Right kidney (tissue), 1 donor: Measurements from ENCODE around the gene MRTFB.
A peak's percentile ranks its signal among the peaks of the same experiment; 100 is the strongest.
"Not testable (repeated sequence)": the region's sequence is repeated elsewhere in the genome, so short reads cannot be mapped to it uniquely, and the experiment has no call there.

Source experiments
- DNase-seq: peaks from one replicate; pipeline ENCODE4 v3.0.0-alpha.2; 2016

Gene MRTFB

DNA sequence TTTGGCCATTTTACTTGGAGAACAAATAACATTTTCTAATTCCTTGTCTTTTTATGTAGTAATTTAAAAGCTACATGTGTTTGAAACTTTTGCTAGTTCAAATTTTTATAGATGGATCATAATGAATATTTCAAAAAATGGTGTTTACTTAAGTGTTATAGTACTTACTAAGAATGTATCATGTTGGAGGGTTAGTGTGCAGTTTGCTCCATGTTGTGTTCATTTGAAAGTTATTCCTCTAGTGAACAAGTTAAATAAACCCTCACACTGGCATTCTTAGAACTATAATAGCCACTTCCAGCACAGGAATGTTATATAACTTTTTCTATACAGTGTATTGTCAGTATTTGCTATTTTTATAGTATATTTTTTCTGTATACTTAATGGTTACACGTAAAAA lies 62.8 kb downstream of the MRTFB start:
- no peak for DNase-seq

DNA sequence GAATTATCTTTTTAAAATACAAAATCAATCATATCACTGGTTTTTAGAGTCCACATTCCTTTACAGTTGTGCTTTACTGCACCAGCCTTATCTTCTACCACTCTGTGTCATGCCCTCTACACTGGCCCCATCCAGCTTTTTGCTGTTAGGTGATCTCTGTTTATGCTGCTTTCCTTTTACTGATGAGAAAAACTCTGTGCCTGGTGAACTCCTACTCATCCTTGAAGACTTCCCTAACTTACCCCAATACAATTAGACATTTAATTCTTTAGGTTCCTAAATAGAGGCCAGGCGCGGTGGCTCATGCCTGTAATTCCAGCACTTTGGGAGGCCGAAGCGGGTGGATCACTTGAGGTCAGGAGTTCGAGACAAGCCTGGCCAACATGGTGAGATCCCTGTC lies 64.6 kb downstream of the MRTFB start:
- DNase-seq = no peak

DNA sequence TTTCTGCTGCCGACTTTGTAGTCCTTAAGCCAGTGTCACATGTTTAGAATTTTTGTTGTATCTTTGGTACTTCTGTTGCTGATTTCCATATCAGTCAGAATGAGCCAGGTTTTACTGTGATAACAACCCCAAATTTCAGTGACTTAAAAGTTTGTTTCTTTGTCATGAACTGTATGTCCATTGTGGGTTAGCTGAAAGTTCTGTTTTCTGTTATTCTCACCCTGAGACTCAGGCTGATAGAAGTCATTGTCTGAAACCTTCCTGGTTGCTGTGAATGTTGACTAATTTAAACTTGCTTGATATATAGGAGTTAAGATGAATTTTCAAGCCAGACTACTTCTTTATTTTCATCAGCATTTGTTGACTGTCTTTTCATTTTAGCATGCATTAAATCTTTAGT lies 68.8 kb downstream of the MRTFB start:
- DNase-seq = no peak

DNA sequence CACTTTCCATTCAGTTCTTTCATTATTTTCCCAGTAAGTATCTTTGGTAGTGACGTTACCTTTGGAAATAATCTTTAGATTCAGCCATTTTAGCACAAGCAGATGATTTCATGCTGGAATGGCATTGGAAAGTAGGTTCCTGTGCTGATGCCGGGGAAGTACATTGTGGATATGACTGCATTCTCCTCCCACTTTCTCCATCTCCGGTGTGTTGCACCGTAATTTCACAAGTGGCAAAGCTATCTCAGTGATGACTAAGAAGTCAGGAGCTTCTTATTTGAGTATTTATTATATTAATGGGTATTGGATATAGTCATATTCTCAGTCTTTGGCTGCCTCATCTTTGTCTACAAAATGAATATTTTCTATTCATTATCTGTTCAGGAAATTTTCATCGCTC lies 69.8 kb downstream of the MRTFB start:
- no peak for DNase-seq

DNA sequence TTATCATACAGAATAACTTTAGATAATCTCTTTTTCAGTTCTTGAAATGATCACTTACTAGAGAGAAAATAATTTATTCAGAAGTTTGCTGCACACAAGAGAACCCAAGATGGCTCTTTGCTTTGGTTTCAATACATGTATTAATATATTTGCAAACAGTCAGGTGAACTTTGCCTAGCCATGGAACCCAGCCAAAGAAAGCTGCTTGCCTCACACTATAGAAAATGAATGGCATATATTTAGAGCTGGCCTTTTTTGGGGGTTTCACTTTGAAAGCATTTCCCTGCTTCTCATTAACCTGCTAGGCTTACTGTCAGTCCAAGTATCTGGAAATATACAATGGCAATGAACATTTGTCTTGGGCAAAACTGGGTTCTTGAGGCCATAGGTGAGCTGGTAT lies 75.3 kb downstream of the MRTFB start:
- DNase-seq = no peak

DNA sequence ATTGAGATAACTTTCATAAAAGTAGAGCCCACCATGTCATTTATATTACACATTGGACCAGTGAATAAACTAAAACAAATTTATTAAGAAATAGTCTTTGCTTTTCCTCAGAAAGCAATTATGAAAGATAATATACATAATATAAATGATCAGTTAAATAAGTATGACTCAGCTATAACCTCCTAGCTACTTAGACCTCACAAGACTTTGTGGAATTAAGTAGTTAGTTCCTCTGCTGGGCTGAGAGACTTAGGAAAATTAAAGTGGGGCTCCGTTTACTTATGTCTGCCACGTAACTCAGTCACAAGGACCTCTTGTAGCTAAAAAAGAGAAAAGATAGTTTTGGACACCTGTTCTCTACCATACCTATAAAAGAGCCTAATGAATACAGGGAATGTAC lies 76.9 kb downstream of the MRTFB start:
- DNase-seq = no peak

DNA sequence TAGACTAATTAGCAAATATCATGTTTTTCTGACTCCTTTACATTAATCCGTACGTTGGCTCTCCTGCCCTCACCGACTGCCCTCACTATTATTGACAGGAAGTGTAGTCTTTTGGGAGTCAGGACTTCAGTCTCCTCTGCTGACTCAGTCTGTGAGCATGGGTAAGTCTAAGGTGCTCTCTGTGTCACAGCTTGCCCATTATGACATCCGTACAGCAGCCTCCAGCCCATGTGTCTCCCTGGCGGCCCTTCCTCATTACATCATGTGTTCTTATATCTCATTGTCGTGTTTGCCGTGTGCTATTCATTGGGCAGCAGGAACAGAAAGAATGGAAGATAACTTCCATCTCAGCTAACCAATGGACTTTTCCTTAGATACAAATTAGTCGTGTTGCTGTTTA lies 77.5 kb downstream of the MRTFB start:
- DNase-seq = no peak

DNA sequence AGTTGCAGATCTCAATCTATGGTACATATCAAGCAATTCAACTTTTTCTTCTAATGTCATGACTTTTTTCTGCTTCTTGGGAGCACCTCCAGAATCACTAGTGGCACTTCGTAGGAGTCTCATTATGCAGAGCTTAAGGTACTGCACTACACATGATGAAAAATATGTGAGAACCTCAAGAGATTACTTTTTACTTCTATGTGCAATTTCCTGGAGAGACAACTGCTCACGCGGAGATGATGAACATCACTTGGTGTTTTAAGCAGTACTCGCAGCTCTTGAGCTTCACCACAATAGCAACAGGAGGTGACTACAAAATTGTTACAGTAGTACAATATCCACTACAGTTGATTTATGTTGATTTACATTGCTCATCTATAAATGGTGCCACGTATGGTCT lies 79.7 kb downstream of the MRTFB start:
- DNase-seq = no peak

DNA sequence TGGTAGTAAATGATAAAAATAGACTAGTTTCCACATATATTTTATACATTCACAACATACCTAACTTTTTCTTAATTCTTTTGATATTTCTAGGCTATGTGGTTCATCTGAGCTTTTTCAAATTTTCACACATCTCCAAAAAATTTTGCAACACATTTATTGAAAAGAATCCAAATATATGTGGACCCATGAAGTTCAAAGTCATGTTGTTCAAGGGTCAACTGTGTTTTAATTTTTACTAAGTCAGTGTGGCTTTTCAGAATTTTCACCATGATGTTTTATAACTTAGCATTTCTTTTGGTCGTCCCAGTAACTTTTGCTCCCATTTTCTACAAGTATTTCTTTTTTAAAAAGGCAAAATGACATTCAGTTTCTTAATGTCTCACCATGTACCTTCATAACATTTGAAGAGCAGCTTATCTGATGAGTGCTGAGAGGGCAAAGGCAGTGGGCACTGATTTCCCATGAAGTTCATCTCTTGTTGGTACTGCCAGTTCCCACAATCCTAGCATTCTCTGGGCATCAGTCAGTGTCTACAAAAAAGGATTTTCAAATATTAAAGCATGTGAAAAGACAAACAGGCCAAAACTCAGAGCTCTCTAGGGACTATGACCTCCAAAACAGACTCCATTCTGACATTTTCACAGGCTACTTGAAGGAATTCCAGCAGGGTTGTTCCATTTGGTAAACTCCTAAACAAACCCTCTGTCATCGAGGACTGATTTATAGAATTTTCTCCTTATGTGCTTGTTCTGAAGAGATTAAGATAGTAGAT lies 80.3 kb downstream of the MRTFB start:
- no peak for DNase-seq

DNA sequence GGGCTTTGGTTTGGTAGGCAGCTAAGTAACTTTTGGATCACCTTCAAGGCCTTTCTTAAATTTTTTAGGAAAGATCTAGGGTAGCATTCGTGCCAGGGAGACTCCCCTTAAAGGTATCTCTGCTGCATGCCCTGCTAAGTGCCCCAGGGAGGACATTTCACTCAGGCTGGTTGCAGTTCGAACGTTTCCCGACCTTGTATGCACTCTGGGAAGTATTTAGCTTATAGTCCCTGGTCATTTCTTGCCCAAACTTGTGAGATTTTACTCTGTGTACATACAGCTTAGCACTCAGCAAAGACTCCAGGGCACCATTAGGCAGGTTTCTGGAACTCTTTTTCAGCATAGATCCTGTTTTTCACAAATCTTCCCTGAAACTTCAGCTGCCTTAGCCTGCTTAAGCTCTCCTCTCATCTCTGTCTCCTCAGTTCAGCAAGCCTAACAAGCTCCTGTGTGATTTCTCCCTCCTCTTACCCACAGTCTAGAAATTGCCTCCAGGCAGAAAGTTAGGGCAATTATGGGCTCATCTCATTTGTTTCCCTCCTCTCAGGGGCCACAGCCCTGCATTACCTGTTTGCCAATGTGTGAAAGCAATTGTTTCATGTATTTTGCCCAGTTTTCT lies 84.6 kb downstream of the MRTFB start:
- no peak for DNase-seq

DNA sequence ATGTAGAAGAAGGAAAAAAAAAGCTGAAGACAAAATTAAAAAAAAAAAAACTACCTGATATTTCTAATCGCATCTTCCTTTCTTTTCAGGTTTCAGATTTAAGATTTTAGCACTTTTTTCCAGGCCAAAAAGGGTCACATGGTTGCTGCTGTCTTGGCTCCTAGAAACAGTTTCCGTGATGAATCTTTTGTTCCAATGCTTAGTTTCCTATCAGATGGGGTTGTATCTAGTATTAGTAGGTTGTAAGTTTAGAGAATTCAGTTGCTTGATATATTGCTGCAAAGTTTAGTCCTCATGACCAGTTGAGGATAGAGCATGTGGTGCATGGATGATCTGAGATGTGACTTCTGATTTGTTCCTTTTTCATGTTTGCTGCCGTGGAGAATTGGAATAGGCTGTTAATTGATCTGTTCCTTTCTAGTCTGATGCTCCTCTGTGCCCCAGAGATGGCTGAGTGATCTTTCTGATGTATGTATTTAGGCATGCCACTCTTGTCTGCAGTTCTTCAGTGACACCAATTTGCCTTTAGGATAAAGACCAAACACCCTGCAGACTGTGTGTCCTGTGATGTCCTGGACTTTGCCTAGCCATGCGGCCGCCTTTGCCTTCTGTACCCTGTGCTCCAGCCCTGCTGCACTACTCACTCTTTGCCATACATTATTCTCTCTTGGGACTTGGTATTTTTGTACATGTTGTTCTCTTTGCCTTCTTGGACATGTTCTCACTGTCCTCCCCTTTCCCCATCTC lies 94.0 kb downstream of the MRTFB start:
- no peak for DNase-seq

DNA sequence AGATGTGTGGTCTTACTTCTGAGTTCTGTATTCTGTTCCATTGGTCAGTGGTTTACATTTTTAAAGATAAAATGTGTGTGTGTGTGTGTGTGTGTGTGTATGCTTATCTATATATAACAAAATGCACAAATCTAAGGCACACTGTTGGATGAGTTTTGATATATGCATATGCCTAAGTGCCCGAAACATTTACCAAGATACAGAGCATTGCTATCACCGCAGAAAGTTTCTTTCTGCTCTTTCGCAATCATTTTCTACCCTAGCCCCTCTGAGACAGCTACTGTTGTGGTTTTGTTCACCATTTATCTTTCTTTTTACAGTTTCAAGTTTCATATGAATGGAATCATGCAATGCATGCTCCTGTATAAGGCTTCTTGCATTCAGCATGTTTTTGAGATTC lies 97.0 kb downstream of the MRTFB start:
- no peak for DNase-seq

DNA sequence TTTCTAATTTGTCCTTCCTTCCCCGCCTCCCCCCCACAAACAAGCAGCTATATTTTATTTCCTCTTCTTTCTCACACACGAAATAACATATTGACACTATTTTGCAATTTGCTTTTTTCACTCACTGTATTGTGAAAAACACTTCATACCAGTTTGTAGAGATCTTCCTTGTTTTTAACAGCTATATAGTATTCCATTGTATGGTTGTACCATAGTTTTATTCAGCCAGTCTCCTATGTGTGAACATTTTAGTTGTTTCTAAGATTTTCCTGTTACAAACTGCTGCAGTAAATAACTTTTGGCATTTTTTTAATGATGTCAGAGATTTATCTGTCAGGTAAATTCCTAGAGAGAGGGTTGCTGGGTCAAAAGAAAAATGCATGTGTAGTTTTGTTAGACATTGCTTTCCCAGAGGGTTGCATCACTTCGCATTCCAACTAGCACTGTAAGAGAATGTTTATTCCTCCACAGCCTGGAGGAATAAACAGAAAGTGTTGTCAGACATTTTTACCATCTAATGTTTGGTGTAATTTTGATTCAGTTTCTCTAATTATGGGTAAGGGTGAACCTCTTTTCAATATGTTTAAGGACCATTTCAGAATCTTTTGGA lies 101.2 kb downstream of the MRTFB start:
- DNase-seq = no peak

DNA sequence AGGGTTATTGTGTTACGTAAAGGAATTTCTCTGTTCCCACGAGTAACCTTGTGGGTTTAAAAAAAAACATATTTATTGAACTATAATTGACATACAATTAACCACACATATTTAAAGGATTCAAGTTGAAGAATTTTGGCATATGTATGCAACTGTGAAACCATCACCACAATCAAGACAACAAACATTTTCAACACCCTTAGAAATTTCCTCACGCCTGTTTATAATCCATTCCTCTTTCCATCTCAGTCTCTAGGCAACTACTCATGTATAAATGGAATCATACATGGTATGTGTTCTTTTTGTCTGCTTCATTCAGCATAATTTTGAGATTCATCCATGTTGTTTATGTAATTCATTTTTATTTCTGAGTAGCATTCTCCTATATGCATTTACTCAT lies 104.0 kb downstream of the MRTFB start:
- no peak for DNase-seq

DNA sequence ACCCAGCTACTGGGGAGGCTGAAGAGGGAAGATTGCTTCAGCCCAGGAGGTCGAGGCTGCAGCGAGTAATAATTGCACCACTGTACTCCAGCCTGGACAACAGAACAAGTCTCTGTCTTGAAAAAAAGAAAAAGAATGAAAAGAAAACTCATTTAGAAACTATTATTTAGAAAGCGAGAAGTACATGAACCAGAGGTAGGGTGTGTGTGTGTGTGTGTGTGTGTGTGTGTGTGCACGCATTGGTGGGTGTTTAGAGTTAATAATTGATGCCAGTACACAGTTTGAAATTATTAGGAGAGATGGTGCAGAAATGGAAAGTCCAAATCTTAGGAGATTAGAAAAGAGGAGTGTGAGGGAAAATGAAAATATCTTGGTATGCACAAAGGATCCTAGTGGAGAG lies 106.6 kb downstream of the MRTFB start:
- no peak for DNase-seq

DNA sequence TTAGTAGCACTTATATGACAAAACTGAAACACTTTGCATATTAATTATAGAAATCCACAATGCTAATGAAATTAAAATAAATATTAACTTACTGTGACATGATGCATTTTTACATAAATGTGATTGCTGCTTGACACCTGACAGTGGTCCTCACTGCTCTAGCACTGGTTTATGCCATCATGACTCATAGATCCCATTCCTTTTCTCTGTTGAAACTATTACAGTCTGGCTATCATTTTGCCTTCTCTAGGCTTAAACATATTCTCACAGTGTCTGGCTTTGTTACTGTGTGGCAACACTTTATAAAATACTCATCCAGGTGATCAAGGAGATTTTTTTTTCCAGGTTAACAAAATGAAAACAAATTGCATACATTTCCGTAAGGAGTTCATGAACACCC lies 108.0 kb downstream of the MRTFB start:
- no peak for DNase-seq

DNA sequence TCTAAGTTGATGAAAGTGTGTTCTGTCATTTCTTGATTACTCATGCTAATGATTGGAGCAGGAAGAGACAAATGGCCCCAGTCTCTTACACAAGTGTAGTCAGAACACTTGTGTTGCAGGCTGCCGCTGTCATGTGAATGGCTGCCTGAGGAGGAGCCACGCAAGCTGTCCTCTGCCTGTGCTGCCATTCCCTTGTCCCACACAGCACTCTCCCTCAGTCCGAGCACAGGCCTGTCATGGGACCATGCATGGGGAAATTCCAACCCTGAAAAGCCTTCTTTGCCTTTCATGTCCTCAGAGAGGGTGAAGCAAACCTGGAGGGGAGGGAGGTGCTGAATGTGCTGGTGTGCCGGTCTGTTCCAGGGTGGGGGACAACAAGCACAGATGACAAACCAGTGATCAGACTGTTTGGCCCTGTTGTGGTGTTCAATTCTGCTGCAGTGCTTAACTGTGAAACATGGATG lies 109.4 kb downstream of the MRTFB start:
- no peak for DNase-seq

DNA sequence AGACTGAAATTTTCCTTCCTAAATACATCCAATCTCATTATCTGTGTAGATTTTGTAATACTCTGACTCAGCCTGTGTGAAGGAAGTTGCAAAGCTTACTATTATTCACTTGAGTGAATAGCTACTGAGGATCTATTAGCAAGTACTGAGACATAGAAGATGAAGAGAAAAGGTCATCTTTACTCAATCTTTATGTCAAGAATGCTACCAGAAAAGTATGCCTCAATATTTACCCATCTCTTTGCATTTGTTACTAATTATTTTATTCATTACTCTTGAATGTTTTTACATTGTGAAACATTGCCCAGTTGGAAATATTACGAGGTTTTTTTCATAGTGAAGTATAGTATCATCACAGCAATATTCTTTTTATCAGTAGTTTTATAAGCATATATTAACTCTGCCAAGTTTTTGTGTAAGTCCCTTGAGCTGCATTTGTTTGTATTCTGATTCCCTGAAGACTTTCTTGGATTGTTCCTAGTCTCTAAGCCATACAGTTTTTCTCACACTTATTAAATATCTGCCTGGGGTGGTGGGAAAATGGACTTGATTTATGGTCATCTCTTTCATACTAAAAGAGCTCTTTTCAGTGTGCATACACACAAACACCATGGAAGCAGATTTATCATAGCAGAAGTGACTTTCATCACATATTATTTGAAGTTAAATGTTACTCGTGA lies 110.4 kb downstream of the MRTFB start:
- DNase-seq = no peak

DNA sequence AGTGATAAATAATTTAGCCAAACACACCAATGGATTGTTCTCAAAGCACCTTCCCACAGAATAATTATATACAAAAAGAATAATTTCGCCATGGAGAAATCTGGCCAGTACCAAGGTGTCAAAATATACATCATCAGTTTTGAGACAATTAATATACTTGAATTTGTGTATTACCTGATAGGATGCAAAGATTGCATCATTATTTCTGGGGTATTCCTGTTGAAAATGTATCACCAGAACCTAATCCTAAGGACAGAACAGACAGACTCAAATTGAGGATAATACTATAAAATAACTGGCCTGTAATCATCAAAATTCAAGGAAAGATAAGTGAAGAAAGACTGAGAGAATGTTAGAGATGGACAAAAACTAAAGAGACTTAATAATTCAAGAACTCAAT lies 111.9 kb downstream of the MRTFB start:
- DNase-seq = no peak

DNA sequence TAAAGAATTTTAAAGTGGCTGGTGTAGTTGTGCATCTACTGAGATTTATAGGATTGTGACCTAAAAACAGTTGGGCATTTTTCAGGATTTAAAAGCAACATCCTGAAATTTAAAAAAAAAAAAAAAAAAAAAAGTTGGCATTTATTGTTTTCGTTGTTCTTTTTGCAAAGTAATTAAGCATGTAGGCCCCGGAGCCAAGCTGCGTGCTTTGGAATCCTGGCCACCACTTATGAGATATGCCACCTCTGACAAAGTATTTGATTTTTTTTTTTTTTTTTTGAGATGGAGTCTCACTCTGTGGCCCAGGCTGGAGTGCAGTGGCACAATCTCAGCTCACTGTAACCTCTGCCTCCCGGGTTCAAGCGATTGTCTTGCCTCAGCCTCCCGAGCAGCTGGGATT lies 112.8 kb downstream of the MRTFB start:
- not testable (repeated sequence) for DNase-seq

DNA sequence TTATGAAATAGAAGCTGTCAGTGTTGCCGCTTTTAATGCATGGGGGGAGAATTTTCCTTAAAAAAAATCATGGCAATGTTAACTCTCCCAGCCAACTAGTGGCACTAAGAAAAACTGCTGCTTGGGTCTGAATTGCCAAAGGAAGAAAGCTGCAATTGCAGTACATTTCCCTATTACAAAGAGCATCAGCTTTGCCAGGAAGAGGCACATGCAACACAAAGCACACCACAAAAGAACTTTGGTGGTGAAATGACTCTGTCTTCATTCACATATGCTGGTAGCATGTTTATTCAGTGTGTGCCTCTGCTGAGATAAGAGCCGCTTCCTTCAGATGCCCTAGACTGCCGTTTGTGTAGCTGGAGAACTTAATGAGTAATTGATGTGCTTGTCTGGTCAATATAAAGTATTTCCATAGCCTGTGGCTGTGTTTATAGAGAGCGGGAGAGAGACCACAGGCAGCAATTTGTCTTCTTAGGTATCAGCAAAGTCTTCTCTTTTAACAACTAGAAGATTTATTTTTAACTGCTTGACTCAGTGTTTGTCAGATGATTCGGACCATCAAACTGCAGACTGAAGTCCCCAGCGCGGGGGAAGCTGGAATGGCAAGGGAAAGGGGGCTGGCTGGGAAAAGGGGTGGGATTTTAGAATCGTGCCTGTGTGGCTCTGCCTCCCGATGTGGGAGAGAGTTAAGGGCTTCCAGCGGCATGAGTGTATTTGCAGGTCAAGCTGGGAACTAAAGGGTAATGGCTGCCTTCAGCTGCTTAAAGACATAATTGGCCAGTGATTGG lies 115.1 kb downstream of the MRTFB start:
- DNase-seq = peak; percentile 65

DNA sequence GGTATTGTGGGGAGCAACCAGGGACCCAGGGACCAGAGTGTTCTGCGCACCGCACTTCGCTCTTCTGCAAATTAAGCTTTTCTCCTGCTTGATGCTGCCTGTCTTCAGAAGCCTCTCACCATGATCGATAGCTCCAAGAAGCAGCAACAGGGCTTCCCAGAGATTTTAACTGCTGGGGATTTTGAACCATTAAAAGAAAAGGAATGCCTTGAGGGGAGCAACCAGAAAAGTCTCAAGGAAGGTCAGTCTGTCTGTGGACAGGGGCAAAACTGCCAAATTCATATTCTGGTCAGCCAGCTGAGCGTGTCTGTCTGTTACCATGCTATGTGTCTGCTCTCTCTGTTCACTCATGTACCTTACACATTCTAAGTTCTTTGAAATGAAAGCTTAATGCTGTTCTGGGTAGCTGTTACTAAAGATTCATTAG lies 115.7 kb downstream of the MRTFB start:
- peak; percentile 57 for DNase-seq
